AG04450 (cell line): Measurements from ENCODE around the gene ITFG1. TPM values are rescaled to one million over a fixed set of nuclear protein-coding genes. Genes with fewer than 3 reads are reported as not detected.

Experiments used
- CTCF ChIA-PET: fragments of 300-600, 350-600 bp; formaldehyde crosslinking; extraction: SDS; loops from one replicate; lab custom pipeline; 2022; ENCODE audit warnings: antibody characterized with exemption, inconsistent platforms; lab: Charles Lee
- POLR2A ChIA-PET: fragments of 350-600 bp; formaldehyde crosslinking; extraction: SDS; loops from one replicate; lab custom pipeline; 2021; ENCODE audit warnings: antibody characterized with exemption, inconsistent platforms; lab: Yijun Ruan, JAX
- DNase-seq: peaks from one replicate; pipeline ENCODE4 v3.0.0-alpha.2; 2011; ENCODE audit warnings: low read depth, low spot score
- H3K27ac ChIP-seq: one replicate; pipeline ENCODE4 v1.5.1; 2012; ENCODE audit warnings: low read depth, low read length, control low read depth
- H3K27me3 ChIP-seq: one replicate; pipeline ENCODE4 v1.6.0; 2012; ENCODE audit warnings: low read length; ENCODE audit not compliant: control insufficient read depth, insufficient read depth
- H3K4me3 ChIP-seq: 2 replicates; pipeline ENCODE4 v1.5.1; 2011; ENCODE audit warnings: mild to moderate bottlenecking, low read depth, low read length, control low read depth
- H3K9me3 ChIP-seq: 2 replicates; pipeline ENCODE4 v1.5.1; 2012; ENCODE audit warnings: low read length; ENCODE audit not compliant: control insufficient read depth, insufficient read depth
- polyA plus RNA-seq: library from polyadenylated mRNA; depleted of rRNA; stranded (reverse); fragments of >200 nt; gene quantifications from 2 replicates; pipeline ENCODE4 v1.2.3, GENCODE V29; 2011
- TF ChIP-seq, protein P1 (sequence below): IDR thresholded peaks from 2 replicates; pipeline ENCODE4 v1.5.1; 2011; ENCODE audit warnings: low read depth, low read length, control low read depth, inconsistent platforms

ITFG1 gene
- polyA plus RNA-seq, 1 experiment = 125 TPM

DNA sequence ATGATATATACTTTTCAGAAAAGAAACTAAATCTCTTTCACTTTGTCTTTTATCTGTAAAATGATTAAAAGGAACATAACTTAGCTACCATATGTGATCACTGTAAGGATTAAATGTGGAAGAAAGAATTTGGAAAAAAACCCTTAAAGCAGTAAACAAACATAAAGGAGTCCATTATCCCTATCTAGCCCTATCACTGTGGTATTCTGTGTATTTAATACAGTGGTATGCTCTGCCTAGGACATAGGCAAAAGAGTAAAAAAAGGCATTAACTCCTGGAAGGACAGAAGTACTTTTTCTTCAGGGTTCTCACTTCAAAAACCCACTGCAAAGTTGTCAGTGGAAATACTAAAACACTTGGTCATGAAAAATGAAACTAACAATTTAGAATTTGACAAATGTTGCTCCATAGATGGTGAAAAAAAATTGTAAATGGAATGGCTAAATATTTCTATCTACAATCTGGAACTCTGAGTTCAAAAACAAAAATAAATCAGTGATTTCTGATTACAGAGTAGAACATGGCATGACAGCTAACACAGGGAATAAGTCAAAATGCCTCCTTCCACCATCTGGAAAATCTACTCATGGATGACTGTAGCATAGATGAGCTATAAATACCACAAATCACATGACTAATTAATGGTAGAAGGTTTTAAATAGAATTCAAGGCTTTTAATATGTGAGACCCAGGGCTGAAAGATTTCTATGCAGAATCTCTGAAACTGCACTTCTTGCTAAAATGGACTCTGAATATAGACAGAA, 140.1 kb downstream of the ITFG1 start:
- TF ChIP-seq, protein P1, sequence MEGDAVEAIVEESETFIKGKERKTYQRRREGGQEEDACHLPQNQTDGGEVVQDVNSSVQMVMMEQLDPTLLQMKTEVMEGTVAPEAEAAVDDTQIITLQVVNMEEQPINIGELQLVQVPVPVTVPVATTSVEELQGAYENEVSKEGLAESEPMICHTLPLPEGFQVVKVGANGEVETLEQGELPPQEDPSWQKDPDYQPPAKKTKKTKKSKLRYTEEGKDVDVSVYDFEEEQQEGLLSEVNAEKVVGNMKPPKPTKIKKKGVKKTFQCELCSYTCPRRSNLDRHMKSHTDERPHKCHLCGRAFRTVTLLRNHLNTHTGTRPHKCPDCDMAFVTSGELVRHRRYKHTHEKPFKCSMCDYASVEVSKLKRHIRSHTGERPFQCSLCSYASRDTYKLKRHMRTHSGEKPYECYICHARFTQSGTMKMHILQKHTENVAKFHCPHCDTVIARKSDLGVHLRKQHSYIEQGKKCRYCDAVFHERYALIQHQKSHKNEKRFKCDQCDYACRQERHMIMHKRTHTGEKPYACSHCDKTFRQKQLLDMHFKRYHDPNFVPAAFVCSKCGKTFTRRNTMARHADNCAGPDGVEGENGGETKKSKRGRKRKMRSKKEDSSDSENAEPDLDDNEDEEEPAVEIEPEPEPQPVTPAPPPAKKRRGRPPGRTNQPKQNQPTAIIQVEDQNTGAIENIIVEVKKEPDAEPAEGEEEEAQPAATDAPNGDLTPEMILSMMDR = no peak
- CTCF ChIA-PET = interaction anchor here (1.3 kb wide), 1 partner anchor 13 kb away, joined by 3 read pairs; no protein-coding TSS in a partner anchor
- Histone ChIP-seq H3K4me3 (no peak overlapping the region), H3K27me3 (no peaks in the 10 kb centered on the region), H3K27ac (no peak overlapping the region), H3K9me3 (no peaks in the 10 kb centered on the region)
- no peak for DNase-seq
- POLR2A ChIA-PET = interaction anchor here (0.6 kb wide), 1 partner anchor 178 kb away, joined by 3 read pairs; no protein-coding TSS in a partner anchor

DNA sequence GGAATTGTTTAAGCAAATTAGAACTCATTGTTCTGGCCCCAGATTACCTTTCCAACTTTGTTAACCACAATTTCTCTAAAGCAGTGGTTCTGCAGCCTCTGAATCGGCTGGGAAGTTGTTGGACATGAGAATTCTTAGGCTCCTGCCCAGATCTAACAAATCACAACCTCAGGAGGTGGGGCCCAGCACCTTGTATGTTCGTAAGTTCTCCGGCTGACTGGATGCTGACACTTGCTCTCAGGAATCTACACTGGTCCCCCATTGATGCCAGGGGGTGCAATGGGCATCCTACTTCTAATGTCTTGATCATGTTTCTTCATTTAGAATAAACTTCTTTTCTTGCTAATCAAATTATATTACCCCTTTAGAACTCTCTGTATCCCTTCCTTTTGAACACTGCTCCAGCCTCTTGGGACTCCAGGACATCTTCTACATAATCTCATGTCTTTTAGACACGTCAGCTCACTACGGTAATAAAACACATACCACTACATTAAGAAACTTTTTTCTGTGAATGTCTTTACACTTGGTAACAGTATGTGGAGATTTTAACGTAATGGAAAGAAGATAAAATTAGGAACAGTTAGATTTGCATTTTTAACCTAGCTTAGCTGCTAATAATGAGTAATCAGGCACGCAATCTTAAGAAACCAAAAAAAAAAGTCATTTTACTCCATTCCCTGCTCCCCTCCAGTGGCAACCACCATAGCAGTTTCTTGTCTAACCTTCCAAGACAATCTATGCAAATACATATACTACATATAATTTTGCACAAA, 143.2 kb downstream of the ITFG1 start:
- Histone ChIP-seq H3K9me3 (no peaks in the 10 kb centered on the region), H3K27me3 (no peaks in the 10 kb centered on the region), H3K4me3 (no peak overlapping the region), H3K27ac (no peak overlapping the region)
- ChIA-PET CTCF (interaction anchor here (0.7 kb wide), 1 partner anchor 176 kb away, joined by 3 read pairs; no protein-coding TSS in a partner anchor), POLR2A (no interaction called here)
- no peak for DNase-seq
- TF ChIP-seq, protein P1 = no peak

DNA sequence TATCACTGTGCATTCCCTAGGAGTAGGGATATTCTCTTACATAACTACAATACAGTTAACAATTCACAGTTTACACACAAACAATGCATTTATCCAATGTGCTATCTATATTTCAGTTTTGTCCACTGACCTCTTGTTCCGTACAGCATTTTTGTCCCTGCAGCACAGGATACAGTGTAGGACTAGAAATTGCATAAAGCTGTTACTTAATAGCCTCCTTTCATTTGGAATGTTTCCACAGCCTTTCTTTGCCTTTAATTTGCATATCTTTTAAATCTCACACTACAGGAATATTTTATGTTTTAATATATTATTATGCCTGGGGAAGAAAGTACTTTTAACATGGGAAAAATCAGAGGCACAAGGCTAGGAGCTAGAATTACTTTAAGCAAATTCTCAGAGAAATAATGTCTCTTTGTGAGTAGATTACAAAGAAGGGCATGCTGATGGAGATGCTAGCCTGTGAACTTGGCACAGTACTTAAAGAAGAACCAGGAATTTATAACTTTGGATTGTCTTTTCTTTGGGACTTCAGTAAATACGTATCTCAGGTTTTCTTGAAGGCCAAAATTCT, 144.3 kb downstream of the ITFG1 start:
- ChIA-PET POLR2A (no interaction called here), CTCF (interaction anchor here (0.6 kb wide), 1 partner anchor 53 kb away, joined by 3 read pairs; no protein-coding TSS in a partner anchor)
- TF ChIP-seq, protein P1 = no peak
- Histone ChIP-seq H3K4me3 (no peak overlapping the region), H3K9me3 (no peaks in the 10 kb centered on the region), H3K27me3 (no peaks in the 10 kb centered on the region), H3K27ac (no peak overlapping the region)
- DNase-seq = no peak

DNA sequence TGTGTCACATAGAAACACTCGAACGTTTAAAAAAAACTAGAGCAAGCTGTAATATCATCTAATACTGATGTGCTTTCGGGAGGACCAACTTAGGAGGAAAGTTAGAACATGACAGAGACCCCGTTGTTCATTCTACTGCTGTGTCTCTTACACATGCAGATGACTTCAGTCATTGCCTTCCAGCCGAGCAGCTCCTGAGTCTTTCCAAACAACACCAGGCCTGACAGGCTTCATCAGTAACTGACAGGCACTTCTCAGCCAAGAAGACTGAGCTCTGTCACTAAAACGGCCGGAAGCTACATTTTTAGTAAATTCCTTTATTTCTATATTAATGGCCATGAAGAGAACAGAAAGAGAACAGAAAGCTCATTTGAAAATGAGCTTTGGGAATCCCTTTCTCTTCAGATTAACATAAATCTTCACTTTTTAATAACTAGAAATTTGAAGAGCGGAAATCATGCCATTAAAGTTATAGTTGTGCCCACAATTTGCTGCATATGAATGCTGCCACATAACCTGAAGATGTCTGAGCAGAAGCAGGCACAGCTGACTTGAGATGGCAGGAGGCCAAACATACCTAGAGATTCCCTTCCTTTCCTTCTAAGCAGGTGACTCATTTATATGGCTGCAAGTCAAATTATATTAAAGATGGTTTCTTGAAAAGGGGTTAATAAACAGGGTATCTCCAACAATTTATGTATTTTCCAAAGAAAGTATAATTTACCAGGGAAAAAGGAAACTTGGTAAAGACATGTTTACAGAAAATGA, 148.9 kb downstream of the ITFG1 start:
- DNase-seq = no peak
- TF ChIP-seq, protein P1 = no peak
- ChIA-PET POLR2A (no interaction called here), CTCF (no interaction called here)
- no peak overlapping the region for H3K27ac ChIP-seq
- H3K9me3 ChIP-seq = no peaks in the 10 kb centered on the region
- H3K27me3 ChIP-seq = no peaks in the 10 kb centered on the region
- H3K4me3 ChIP-seq = no peak overlapping the region
